OCI-LY1 (cell line): ENCODE results near the gene TRPM2.

Source experiments
- CTCF ChIP-seq: fragments of 200-600 bp; sonication (generic), shearing (Covaris generic); IDR thresholded peaks from 2 replicates; pipeline ENCODE4 v1.5.1; 2017; ENCODE audit warnings: mild to moderate bottlenecking, antibody characterized with exemption, low read length, moderate library complexity, mixed read lengths
- EZH2 ChIP-seq: fragments of 200-600 bp; sonication (generic), shearing (Covaris generic); IDR thresholded peaks from 2 replicates; pipeline ENCODE4 v1.8.0; 2017; ENCODE audit warnings: borderline replicate concordance, mixed run types, mild to moderate bottlenecking, antibody characterized with exemption, low read length, moderate library complexity, mixed read lengths

- TF ChIP-seq CTCF (no peak), EZH2 (no peak)
Measured at GRCh38 chr21:44332965-44333364, 20.5 kb upstream of the TRPM2 start.
